Measurements from ENCODE around the gene SMARCB1.

Gene SMARCB1

DNA sequence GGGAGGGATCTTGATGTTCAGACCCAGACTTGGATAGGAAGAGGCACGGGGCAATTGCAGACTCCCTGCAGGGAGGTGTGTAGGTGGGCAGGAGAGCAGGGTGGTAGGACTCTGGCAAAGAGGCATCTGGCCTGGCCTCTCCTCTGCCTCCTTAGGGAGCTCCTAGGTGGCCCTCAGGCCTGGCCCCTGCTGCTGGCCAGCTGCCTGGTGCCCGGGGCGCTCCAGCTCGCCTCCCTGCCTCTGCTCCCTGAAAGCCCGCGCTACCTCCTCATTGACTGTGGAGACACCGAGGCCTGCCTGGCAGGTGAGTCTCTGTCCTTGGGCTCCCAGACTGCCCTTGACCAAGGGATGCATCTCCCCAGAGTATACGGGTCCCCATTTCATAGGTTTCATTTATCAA lies 90.8 kb downstream of the SMARCB1 start:
- H3K18ac ChIP-seq (ENCODE audit: low read length): no peak overlapping the region
- H4K5ac ChIP-seq (ENCODE audit: low read length): no peak overlapping the region
- H3K23ac ChIP-seq (ENCODE audit: low read length): no peak overlapping the region
- H2BK5ac ChIP-seq (ENCODE audit: low read length): no peak overlapping the region
- no peaks in the 10 kb centered on the region for H3K79me2 ChIP-seq (ENCODE audit: control insufficient read depth, insufficient read depth, low read length)
- no peak overlapping the region for H2BK15ac ChIP-seq (replicated peaks; ENCODE audit: low read depth)
- no peaks in the 10 kb centered on the region for H3K36me3 ChIP-seq (ENCODE audit: control insufficient read depth, insufficient read depth, low read length)
- H3K4ac ChIP-seq (ENCODE audit: low read depth, low read length): no peak overlapping the region
- DNase-seq: no peak
- H3K27ac ChIP-seq (ENCODE audit: low read depth, low read length): no peak overlapping the region
- H3K56ac ChIP-seq (ENCODE audit: low read length): no peak overlapping the region
- no peaks in the 10 kb centered on the region for H3K4me1 ChIP-seq (ENCODE audit: control insufficient read depth, low read depth, low read length)
- no peaks in the 10 kb centered on the region for H3K79me1 ChIP-seq (ENCODE audit: low read length)
- no peak overlapping the region for H2AK5ac ChIP-seq (ENCODE audit: low read length)
- H3K4me3 ChIP-seq (ENCODE audit: low read length): no peak overlapping the region
- no CpG with 5 or more reads among the region's 8 CpGs for WGBS (ENCODE audit: extremely low coverage, insufficient coverage, low lambda C conversion rate)
- H2BK120ac ChIP-seq (ENCODE audit: low read depth, low read length): no peak overlapping the region
- no peak overlapping the region for H3K9ac ChIP-seq (ENCODE audit: low read length)
- H3K4me2 ChIP-seq (ENCODE audit: low read length): no peak overlapping the region
- no peaks in the 10 kb centered on the region for H3K27me3 ChIP-seq (ENCODE audit: insufficient read depth, low read length, poor library complexity)
- no peak overlapping the region for H4K8ac ChIP-seq (ENCODE audit: low read depth, low read length)

DNA sequence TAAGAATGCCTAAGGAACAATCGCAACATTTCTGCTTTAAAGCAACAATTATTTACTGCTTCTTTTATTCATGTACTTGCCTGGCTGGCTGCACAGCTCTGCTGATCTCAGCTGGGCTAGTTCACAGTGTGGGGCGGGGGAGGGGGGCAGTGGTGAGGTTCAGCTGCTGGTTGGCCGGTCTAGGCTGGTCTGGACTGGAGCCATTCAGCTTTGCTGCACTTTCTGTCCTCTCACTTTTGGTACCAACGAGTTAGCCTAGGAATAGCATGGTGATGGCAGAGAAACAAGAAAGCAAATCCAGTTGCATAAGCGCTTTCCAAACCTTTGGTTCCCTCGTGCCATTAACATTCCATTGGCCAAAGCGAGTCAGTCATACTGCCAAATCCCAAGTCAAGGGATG lies 91.5 kb downstream of the SMARCB1 start:
- Histone ChIP-seq H3K4me2 (ENCODE audit: low read length) (no peak overlapping the region), H3K79me2 (ENCODE audit: control insufficient read depth, insufficient read depth, low read length) (no peaks in the 10 kb centered on the region), H3K9ac (ENCODE audit: low read length) (no peak overlapping the region), H3K4me3 (ENCODE audit: low read length) (no peak overlapping the region), H4K8ac (ENCODE audit: low read depth, low read length) (no peak overlapping the region), H2BK5ac (ENCODE audit: low read length) (no peak overlapping the region), H3K56ac (ENCODE audit: low read length) (no peak overlapping the region), H3K4me1 (ENCODE audit: control insufficient read depth, low read depth, low read length) (no peaks in the 10 kb centered on the region), H3K36me3 (ENCODE audit: control insufficient read depth, insufficient read depth, low read length) (no peaks in the 10 kb centered on the region), H3K79me1 (ENCODE audit: low read length) (no peaks in the 10 kb centered on the region), H3K18ac (ENCODE audit: low read length) (no peak overlapping the region), H3K23ac (ENCODE audit: low read length) (no peak overlapping the region), H4K5ac (ENCODE audit: low read length) (no peak overlapping the region), H3K27me3 (ENCODE audit: insufficient read depth, low read length, poor library complexity) (no peaks in the 10 kb centered on the region), H3K27ac (ENCODE audit: low read depth, low read length) (no peak overlapping the region), H2BK120ac (ENCODE audit: low read depth, low read length) (no peak overlapping the region), H2BK15ac (replicated peaks; ENCODE audit: low read depth) (no peak overlapping the region), H3K4ac (ENCODE audit: low read depth, low read length) (no peak overlapping the region), H2AK5ac (ENCODE audit: low read length) (no peak overlapping the region)
- DNase-seq: no peak
- no CpG with 5 or more reads among the region's 7 CpGs for WGBS (ENCODE audit: extremely low coverage, insufficient coverage, low lambda C conversion rate)

DNA sequence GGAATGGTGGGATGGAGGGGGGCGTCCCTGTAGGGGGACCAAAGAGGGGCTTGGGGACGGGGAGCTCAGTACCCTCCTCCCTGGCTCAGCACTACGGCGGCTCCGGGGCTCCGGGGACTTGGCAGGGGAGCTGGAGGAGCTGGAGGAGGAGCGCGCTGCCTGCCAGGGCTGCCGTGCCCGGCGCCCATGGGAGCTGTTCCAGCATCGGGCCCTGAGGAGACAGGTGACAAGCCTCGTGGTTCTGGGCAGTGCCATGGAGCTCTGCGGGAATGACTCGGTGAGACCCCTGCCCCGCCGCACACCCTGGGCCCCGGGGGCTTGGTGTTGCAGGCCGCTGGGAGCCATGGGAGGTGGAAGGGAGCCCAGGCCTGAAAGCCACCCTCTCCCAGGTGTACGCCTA lies 95.6 kb downstream of the SMARCB1 start:
- H3K4me1 ChIP-seq (ENCODE audit: control insufficient read depth, low read depth, low read length): no peaks in the 10 kb centered on the region
- no peak overlapping the region for H3K23ac ChIP-seq (ENCODE audit: low read length)
- H3K9ac ChIP-seq (ENCODE audit: low read length): no peak overlapping the region
- no peaks in the 10 kb centered on the region for H3K27me3 ChIP-seq (ENCODE audit: insufficient read depth, low read length, poor library complexity)
- no peak overlapping the region for H4K5ac ChIP-seq (ENCODE audit: low read length)
- no peak overlapping the region for H2BK15ac ChIP-seq (replicated peaks; ENCODE audit: low read depth)
- no peaks in the 10 kb centered on the region for H3K79me2 ChIP-seq (ENCODE audit: control insufficient read depth, insufficient read depth, low read length)
- H3K18ac ChIP-seq (ENCODE audit: low read length): no peak overlapping the region
- no peak for DNase-seq
- no peak overlapping the region for H2BK5ac ChIP-seq (ENCODE audit: low read length)
- no peak overlapping the region for H2AK5ac ChIP-seq (ENCODE audit: low read length)
- H3K79me1 ChIP-seq (ENCODE audit: low read length): no peaks in the 10 kb centered on the region
- WGBS (ENCODE audit: extremely low coverage, insufficient coverage, low lambda C conversion rate): no CpG with 5 or more reads among the region's 20 CpGs
- H3K36me3 ChIP-seq (ENCODE audit: control insufficient read depth, insufficient read depth, low read length): no peaks in the 10 kb centered on the region
- H3K56ac ChIP-seq (ENCODE audit: low read length): no peak overlapping the region
- no peak overlapping the region for H3K4me3 ChIP-seq (ENCODE audit: low read length)
- H3K4me2 ChIP-seq (ENCODE audit: low read length): no peak overlapping the region
- H3K4ac ChIP-seq (ENCODE audit: low read depth, low read length): no peak overlapping the region
- no peak overlapping the region for H3K27ac ChIP-seq (ENCODE audit: low read depth, low read length)
- H4K8ac ChIP-seq (ENCODE audit: low read depth, low read length): no peak overlapping the region
- no peak overlapping the region for H2BK120ac ChIP-seq (ENCODE audit: low read depth, low read length)

- WGBS (ENCODE audit: extremely low coverage, insufficient coverage, low lambda C conversion rate): no CpG with 5 or more reads among the region's 9 CpGs
- Histone ChIP-seq H2AK5ac (ENCODE audit: low read length) (no peak overlapping the region), H3K27ac (ENCODE audit: low read depth, low read length) (no peak overlapping the region), H3K4ac (ENCODE audit: low read depth, low read length) (no peak overlapping the region), H3K4me3 (ENCODE audit: low read length) (no peak overlapping the region), H2BK5ac (ENCODE audit: low read length) (no peak overlapping the region), H3K23ac (ENCODE audit: low read length) (no peak overlapping the region), H3K36me3 (ENCODE audit: control insufficient read depth, insufficient read depth, low read length) (no peaks in the 10 kb centered on the region), H3K4me1 (ENCODE audit: control insufficient read depth, low read depth, low read length) (no peaks in the 10 kb centered on the region), H3K79me2 (ENCODE audit: control insufficient read depth, insufficient read depth, low read length) (no peaks in the 10 kb centered on the region), H4K8ac (ENCODE audit: low read depth, low read length) (no peak overlapping the region), H3K56ac (ENCODE audit: low read length) (no peak overlapping the region), H2BK120ac (ENCODE audit: low read depth, low read length) (no peak overlapping the region), H4K5ac (ENCODE audit: low read length) (no peak overlapping the region), H3K27me3 (ENCODE audit: insufficient read depth, low read length, poor library complexity) (no peaks in the 10 kb centered on the region), H3K9ac (ENCODE audit: low read length) (no peak overlapping the region), H3K4me2 (ENCODE audit: low read length) (no peak overlapping the region), H3K18ac (ENCODE audit: low read length) (no peak overlapping the region), H2BK15ac (replicated peaks; ENCODE audit: low read depth) (no peak overlapping the region), H3K79me1 (ENCODE audit: low read length) (no peaks in the 10 kb centered on the region)
- DNase-seq: no peak
These were observed 96.9 kb downstream of the SMARCB1 start for GRCh38 chr22:23883658-23884057.

- H3K27me3 ChIP-seq (ENCODE audit: insufficient read depth, low read length, poor library complexity): no peaks in the 10 kb centered on the region
- no peaks in the 10 kb centered on the region for H3K79me2 ChIP-seq (ENCODE audit: control insufficient read depth, insufficient read depth, low read length)
- H3K23ac ChIP-seq (ENCODE audit: low read length): no peak overlapping the region
- no CpG with 5 or more reads among the region's 9 CpGs for WGBS (ENCODE audit: extremely low coverage, insufficient coverage, low lambda C conversion rate)
- H2BK15ac ChIP-seq (replicated peaks; ENCODE audit: low read depth): no peak overlapping the region
- H3K36me3 ChIP-seq (ENCODE audit: control insufficient read depth, insufficient read depth, low read length): no peaks in the 10 kb centered on the region
- no peaks in the 10 kb centered on the region for H3K4me1 ChIP-seq (ENCODE audit: control insufficient read depth, low read depth, low read length)
- H4K8ac ChIP-seq (ENCODE audit: low read depth, low read length): no peak overlapping the region
- no peak overlapping the region for H3K4me3 ChIP-seq (ENCODE audit: low read length)
- H3K56ac ChIP-seq (ENCODE audit: low read length): no peak overlapping the region
- no peak overlapping the region for H2BK5ac ChIP-seq (ENCODE audit: low read length)
- H3K27ac ChIP-seq (ENCODE audit: low read depth, low read length): no peak overlapping the region
- no peak overlapping the region for H2BK120ac ChIP-seq (ENCODE audit: low read depth, low read length)
- no peak for DNase-seq
- no peaks in the 10 kb centered on the region for H3K79me1 ChIP-seq (ENCODE audit: low read length)
- no peak overlapping the region for H4K5ac ChIP-seq (ENCODE audit: low read length)
- no peak overlapping the region for H3K9ac ChIP-seq (ENCODE audit: low read length)
- H3K18ac ChIP-seq (ENCODE audit: low read length): no peak overlapping the region
- H3K4ac ChIP-seq (ENCODE audit: low read depth, low read length): no peak overlapping the region
- H3K4me2 ChIP-seq (ENCODE audit: low read length): no peak overlapping the region
- H2AK5ac ChIP-seq (ENCODE audit: low read length): no peak overlapping the region
These were observed 97.4 kb downstream of the SMARCB1 start for GRCh38 chr22:23884140-23884539.
